HL-60/S4 treated with retinoic acid at 250 ng/mL for 4 days and 3 days (cell line): Measurements from ENCODE around the gene MRPS11.
"Not testable (repeated sequence)": the region's sequence is repeated elsewhere in the genome, so short reads cannot be mapped to it uniquely, and the experiment has no call there.

Source experiments
- in situ Hi-C: fragments of 300-500 bp; cut with MboI; formaldehyde crosslinking; loops from 2 replicates; pipeline ENCODE4 v1.7.0; 2022; ENCODE audit warnings: low sequenced_read_pairs

MRPS11 gene

GRCh38 chr15:88487796-88488523 is 20.5 kb downstream of the MRPS11 start:
- in situ Hi-C loops, result no loop called here

GRCh38 chr15:88489321-88489720 is 21.8 kb downstream of the MRPS11 start:
- in situ Hi-C loops, result no loop called here

GRCh38 chr15:88490036-88490435 is 22.5 kb downstream of the MRPS11 start:
- in situ Hi-C loops, result no loop called here

GRCh38 chr15:88491158-88491557 is 23.6 kb downstream of the MRPS11 start:
- in situ Hi-C loops, result no loop called here

DNA sequence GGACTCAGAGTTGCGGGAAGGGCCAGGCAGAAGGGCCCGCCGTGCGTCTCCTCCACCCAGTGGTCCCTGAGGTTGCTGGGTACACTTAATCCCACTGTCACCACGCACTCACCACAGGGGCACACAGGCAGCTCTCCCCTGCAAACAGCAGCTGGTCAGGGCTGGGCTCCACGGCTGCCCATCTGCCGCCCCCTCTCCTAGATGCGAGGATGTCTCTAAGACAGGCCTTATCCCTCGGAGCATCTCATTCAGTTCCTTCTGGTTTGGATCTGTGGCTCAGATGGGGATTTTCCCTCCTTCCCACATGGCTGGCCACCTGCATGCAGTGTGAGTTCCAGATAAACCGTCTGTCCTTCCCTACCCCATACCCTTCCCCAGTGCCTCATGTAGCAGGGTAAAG is 26.3 kb downstream of the MRPS11 start:
- in situ Hi-C loops, result no loop called here

- in situ Hi-C loops, result no loop called here
Measured at GRCh38 chr15:88497109-88497765, 29.7 kb downstream of the MRPS11 start.

DNA sequence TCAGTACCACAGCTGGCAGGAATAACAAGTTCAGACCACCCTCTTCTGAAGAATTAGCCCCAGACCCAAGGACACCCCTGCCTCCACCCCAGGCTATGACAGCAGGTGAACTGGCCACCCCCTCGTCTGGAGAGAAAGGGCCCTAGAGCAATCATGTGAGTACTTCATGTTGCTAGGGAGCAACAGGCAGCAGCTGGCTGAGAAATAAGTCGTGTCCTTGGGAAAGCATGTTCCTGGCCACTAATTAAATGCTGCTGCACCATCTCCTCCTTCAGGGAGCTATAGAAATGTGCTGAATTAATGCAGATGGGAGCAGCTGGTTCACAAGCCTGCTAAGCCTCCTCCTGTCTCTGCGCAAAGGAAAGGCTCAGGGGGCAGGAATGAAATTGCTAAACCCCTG is 31.5 kb downstream of the MRPS11 start:
- in situ Hi-C loops, result no loop called here

- in situ Hi-C loops, result no loop called here
Measured at GRCh38 chr15:88504445-88504844, 36.9 kb downstream of the MRPS11 start.

DNA sequence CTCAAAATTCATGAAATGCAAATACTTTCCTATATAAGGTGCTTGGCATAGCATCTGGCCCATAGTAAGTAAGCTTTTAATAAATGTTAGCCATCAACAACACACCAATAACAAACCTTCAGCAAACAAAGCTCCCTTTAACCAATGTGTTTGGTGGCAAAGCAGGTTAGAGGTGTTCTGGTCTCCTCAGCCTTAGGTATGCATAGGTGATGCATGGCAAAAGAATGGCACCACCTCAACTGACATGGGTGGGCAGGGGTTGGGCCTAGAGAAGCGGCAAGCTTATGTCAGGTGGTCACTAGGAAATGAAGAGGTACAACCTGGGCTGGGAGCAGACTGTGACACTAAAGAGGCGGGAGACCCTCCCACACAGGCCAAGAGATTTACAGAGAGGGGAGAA is 38.2 kb downstream of the MRPS11 start:
- in situ Hi-C loops, result no loop called here

GRCh38 chr15:88506628-88507027 is 39.1 kb downstream of the MRPS11 start:
- in situ Hi-C loops, result no loop called here

DNA sequence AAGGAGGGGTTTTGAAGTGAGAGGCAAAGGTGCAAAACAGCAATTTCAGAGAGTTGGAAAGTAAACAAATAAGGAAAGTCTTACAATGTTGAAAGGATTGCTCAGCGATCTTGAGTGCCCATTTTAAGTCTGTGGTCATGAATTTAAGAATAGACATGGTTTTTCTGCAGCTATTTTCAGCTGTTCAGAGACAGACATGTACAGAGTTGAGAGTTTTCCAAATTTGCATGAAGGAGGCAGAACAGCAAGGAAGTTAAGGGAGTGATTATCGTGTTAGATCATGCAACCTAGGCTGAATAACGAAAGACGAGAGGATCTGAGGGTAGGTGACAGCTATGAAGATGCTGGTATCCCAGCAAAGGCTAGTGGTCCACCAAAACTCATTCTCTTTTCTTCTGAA is 41.8 kb downstream of the MRPS11 start:
- in situ Hi-C loops, result no loop called here

DNA sequence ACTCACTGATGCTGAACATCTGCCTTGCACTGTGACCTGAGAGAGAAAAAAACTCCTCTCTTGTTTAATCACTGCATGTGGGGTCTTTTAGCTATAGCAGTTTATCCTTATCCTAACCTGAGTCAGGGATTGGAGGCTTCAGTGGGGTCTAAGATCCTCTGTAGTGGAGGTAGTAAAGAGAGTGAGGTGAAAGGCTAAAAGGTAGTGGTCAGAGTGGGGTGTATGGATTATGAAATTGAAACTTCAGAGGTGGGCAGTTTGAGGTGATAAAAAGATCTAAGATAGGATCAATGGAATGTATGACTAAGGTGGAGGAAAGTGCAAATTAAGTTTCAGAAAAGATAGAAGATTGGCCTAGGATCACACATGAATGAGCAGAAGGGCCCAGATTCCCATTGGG is 42.5 kb downstream of the MRPS11 start:
- in situ Hi-C loops, result no loop called here

- in situ Hi-C loops, result no loop called here
Measured at GRCh38 chr15:88511161-88511560, 43.7 kb downstream of the MRPS11 start.

- in situ Hi-C loops, result no loop called here
Measured at GRCh38 chr15:88512078-88512477, 44.6 kb downstream of the MRPS11 start.

DNA sequence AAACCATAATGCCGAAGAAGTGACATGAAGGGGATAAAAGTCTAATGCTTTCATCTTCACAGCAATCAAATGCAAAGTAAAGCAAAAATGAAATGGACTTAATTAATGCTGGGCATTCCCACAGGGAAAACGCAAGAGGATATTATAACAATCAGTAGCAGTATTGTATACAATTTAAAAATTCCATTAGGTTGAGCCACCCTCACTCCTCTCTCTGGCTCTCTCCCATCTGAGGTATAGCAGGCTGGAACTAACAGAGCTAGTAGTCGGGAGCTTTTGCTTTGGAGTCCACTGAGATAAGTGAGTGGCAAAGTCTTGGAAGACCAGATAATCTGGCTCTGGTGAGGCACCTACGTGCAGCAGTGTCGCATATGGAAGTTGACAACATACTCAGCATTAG is 45.1 kb downstream of the MRPS11 start:
- in situ Hi-C loops, result no loop called here

DNA sequence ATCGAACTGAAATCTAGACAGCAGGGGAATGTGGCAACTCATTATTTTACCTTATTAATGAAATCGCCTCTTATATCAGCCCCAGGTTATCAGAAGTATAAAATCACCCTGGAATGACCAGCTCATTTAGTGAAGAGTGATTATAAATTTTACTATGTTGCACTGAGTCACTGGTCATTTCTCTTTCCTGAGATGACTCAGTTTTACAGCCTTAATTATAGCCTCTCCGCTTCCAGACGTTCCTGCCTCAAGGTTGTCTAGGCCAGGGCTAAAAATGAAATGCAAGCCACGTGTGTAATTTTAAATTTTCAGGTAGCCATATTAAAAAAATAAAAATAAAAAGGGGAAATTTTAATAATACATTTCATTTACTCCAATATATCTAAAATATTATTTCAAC is 45.7 kb downstream of the MRPS11 start:
- in situ Hi-C loops, result no loop called here

- in situ Hi-C loops, result no loop called here
Measured at GRCh38 chr15:88518903-88519302, 51.4 kb downstream of the MRPS11 start.

DNA sequence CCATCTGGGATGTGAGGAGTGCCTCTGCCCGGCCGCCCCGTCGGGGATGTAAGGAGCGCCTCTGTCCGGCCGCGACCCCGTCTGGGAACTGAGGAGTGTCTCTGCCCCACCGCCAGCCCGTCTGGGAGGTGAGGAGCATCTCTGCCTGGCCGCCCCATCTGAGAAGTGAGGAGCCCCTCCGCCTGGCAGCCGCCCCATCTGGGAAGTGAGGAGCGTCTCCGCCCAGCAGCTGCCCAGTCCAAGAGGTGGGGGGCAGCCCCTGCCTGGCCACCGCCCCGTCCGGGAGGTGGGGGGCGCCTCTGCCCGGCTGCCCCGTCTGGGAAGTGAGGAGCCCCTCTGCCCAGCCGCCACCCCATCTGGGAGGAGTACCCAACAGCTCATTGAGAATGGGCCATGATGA is 56.6 kb downstream of the MRPS11 start:
- in situ Hi-C loops, result not testable (repeated sequence)

DNA sequence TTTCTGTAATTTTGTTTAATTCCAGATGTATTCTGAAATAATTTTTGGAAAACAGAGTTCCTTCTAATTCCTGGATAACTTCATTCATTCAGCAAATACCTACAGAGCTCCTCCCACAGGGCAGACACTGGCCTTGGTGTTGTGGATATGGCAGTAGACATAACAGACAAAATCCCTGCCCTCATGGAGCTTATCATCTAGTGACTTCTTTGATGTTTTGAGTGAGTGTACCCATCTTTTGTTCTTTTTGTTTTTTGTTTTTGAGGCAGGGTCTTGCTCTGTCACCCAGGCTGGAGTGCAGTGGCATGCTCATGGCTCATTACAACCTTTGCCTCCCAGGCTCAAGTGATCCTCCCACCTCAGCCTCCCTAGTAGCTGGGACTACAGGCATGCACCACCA is 57.9 kb downstream of the MRPS11 start:
- in situ Hi-C loops, result no loop called here

DNA sequence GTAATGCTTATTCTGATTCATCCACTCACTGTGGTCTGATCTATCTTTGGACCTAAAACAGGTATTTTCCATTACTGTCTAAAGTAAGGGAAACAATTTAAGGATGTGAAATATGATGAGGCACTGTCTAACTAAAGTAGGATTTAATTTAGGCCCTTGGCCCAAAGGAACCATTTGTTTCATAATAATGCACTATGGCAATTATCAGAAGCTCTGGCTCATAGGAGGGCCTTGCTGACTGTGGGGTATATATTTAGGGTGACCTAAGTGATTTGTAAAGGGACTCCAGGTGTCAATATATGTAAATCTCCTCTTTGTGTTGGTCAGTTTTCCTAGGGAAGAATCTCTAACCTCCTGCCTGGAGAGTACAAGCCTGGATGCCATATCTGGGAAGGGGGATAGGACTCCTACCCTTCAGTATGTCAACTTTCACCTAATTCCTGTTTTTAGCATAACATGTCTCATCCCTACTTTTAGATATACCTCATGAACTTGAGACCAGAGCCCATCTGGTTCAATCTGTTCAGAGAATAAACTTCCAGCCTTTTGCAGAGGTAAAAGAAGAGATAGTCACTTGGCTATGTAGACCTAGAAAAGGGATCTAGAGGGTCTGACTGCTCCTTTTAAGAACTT is 58.9 kb downstream of the MRPS11 start:
- in situ Hi-C loops, result no loop called here

DNA sequence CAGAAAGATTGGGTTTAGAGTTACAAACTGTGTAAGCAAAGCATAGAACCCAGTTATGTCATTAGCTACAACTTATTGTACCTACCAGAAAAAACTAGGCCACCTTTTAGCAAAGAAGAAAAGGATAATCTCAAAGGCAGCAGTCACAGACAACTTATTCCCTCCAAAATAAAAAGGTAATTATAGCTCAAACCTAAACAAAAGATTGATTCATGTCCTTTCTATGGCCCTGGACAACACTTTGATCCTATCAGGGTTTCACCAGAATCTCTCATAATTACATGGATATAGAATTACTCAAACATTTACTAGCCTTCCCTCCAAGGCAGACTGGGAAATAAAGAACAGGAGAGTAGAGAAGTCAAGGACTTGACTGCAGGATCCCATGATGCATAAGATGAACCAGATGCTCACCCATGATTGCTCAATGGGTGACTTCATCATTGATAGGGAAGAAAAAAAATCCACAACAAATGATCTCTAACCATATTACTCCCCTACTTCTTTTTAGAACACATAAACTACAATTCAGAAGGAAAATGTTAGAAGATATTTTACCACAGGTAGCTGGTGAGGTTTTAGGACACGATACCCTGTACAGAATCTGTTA is 61.6 kb downstream of the MRPS11 start:
- in situ Hi-C loops, result no loop called here
